Upper lobe of left lung (tissue), 6 donors: ENCODE data around the gene UBR1. TPM values are rescaled to one million over a fixed set of nuclear protein-coding genes. Genes with fewer than 3 reads are reported as not detected.
"Not testable (repeated sequence)": the region's sequence is repeated elsewhere in the genome, so short reads cannot be mapped to it uniquely, and the experiment has no call there.

ENCODE experiments used
- ATAC-seq, 2 donors: fragments of 200-7000 bp; cut with Tn5 transposase; one replicate each; pipeline ENCODE4 v1.9.1; 2022; ENCODE audit warnings: mild to moderate bottlenecking in 2 of 2, moderate library complexity in 2 of 2; ENCODE audit not compliant: low FRiP score in 2 of 2
- DNase-seq, 2 donors: peaks; one replicate each; pipeline ENCODE4 v3.0.0-alpha.2; 2019 to 2020
- H3K27ac ChIP-seq, 4 donors: fragments of 200-600 bp; sonication (generic); one replicate each; pipeline ENCODE4 v1.5.1; 2016 to 2019
- H3K27me3 ChIP-seq, 4 donors: fragments of 200-600 bp; sonication (generic); one replicate each; pipeline ENCODE4 v1.5.1; 2017 to 2019
- H3K36me3 ChIP-seq, 4 donors: fragments of 200-600 bp; sonication (generic); one replicate each; pipeline ENCODE4 v1.5.1; 2016 to 2019
- H3K4me1 ChIP-seq, 4 donors: fragments of 200-600 bp; sonication (generic); one replicate each; pipeline ENCODE4 v1.5.1; 2018 to 2019
- H3K4me3 ChIP-seq, 4 donors: fragments of 200-600 bp; sonication (generic); one replicate each; pipeline ENCODE4 v1.5.1; 2017 to 2019; ENCODE audit warnings: mild to moderate bottlenecking in 2 of 4, moderate library complexity in 1 of 4
- H3K9me3 ChIP-seq, 4 donors: fragments of 200-600 bp; sonication (generic); one replicate each; pipeline ENCODE4 v1.5.1; 2018 to 2019
- EP300 ChIP-seq, 4 donors: sonication (generic); formaldehyde crosslinking; IDR thresholded peaks; one replicate each; pipeline ENCODE4 v1.5.1; 2017; ENCODE audit warnings: antibody characterized with exemption in 4 of 4, control low read depth in 2 of 4
- POLR2A ChIP-seq, 4 donors: fragments of 450-650 bp; IDR thresholded peaks; one replicate each; pipeline ENCODE4 v1.5.1; 2016 to 2017; ENCODE audit warnings: antibody characterized with exemption in 4 of 4, mild to moderate bottlenecking in 2 of 4
- POLR2AphosphoS5 ChIP-seq, 2 donors: sonication (generic); formaldehyde crosslinking; IDR thresholded peaks; one replicate each; pipeline ENCODE4 v1.5.1; 2017; ENCODE audit warnings: antibody characterized with exemption in 2 of 2
- WGBS, 2 donors: methylation state at CpG; one replicate each; pipeline ENCODE4 v1.1.5; 2017 to 2018; 5-methylcytosine and 5-hydroxymethylcytosine counted together
- total RNA-seq, 6 donors: library from RNA; depleted of rRNA in 4 of 6; stranded (reverse); fragments of >200 nt in 4 of 6; gene quantifications; one replicate each; pipeline versions ENCODE4 v1.1.0 to v1.2.1, GENCODE V29; 2016 to 2021
- TF ChIP-seq, protein P1 (sequence below), 6 experiments: fragments of 450-650 bp in 4 of 6; fragments of 200-600 bp in 2 of 6; sonication (generic) in 2 of 6; IDR thresholded peaks; one replicate each; pipeline ENCODE4 v1.5.1; 2016 to 2019; ENCODE audit warnings: antibody characterized with exemption in 6 of 6
- donor health status: DM: no; HTN: no; CAD: no; lungs with moderate emphysema.
- donor health status: DM: no; HTN: yes; CAD: no; lungs with severe emphysema.

The UBR1 gene
- total RNA-seq, 6 donors from 2014 or later: 23.7 to 49.2 (median 27.2) TPM

- no peak overlapping the region for H3K27ac ChIP-seq
- WGBS, 2 donors: 45 to 51% methylated on average over 1 of the region's 1 CpG
- DNase-seq (no peak), ATAC-seq (no peak)
- TF ChIP-seq, protein P1, sequence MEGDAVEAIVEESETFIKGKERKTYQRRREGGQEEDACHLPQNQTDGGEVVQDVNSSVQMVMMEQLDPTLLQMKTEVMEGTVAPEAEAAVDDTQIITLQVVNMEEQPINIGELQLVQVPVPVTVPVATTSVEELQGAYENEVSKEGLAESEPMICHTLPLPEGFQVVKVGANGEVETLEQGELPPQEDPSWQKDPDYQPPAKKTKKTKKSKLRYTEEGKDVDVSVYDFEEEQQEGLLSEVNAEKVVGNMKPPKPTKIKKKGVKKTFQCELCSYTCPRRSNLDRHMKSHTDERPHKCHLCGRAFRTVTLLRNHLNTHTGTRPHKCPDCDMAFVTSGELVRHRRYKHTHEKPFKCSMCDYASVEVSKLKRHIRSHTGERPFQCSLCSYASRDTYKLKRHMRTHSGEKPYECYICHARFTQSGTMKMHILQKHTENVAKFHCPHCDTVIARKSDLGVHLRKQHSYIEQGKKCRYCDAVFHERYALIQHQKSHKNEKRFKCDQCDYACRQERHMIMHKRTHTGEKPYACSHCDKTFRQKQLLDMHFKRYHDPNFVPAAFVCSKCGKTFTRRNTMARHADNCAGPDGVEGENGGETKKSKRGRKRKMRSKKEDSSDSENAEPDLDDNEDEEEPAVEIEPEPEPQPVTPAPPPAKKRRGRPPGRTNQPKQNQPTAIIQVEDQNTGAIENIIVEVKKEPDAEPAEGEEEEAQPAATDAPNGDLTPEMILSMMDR (IDR thresholded peaks at IDR 0.05): no peak
- TF ChIP-seq POLR2A (IDR thresholded peaks at IDR 0.05): no peak
- TF ChIP-seq EP300 (IDR thresholded peaks at IDR 0.05): no peak
- TF ChIP-seq POLR2AphosphoS5 (IDR thresholded peaks at IDR 0.05): no peak
- peaks cover 15 to 91% (median 39%) of the 10 kb centered on the region in 4 donors for H3K36me3 ChIP-seq
- no peaks in the 10 kb centered on the region for H3K4me1 ChIP-seq
- no peaks in the 10 kb centered on the region for H3K27me3 ChIP-seq
- no peaks in the 10 kb centered on the region for H3K9me3 ChIP-seq
- no peak overlapping the region for H3K4me3 ChIP-seq
Observed at GRCh38 chr15:43052860-43053259, 53.0 kb downstream of the UBR1 start.

DNA sequence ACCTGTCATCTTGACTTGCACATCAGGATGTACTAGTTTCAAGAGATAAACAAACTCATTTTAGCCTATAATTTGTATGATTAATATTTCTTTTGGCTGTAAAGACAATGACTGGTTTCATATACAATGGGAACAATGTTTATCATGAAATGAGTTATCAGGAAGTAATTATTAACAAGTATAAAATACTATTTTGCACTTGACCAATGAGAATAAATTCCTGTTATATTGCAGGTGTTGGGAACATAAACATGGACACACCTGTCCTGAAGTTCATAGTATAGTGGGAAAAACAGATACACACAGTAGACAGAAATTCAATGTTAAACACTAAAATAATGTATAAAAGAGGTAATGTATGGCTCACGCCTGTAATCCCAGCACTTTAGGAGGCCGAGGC is 56.9 kb downstream of the UBR1 start:
- H3K36me3 ChIP-seq: peaks cover 4 to 92% (median 32%) of the 10 kb centered on the region in 4 donors
- 92 to 100% methylated on average over 2 of the region's 2 CpGs for WGBS, 2 donors

GRCh38 chr15:43046484-43046883 is 59.4 kb downstream of the UBR1 start:
- Histone ChIP-seq H3K9me3 (no peaks in the 10 kb centered on the region), H3K27me3 (no peaks in the 10 kb centered on the region), H3K36me3 (peaks cover 7 to 92% (median 46%) of the 10 kb centered on the region in 4 donors), H3K27ac (no peak overlapping the region), H3K4me1 (no peaks in the 10 kb centered on the region), H3K4me3 (no peak overlapping the region)
- ATAC-seq (no peak), DNase-seq (no peak)
- 97 to 99% methylated on average over 2 of the region's 2 CpGs for WGBS, 2 donors
- TF ChIP-seq EP300 (IDR thresholded peaks at IDR 0.05) (no peak), POLR2A (IDR thresholded peaks at IDR 0.05) (no peak), POLR2AphosphoS5 (IDR thresholded peaks at IDR 0.05) (no peak)
- TF ChIP-seq, protein P1 (IDR thresholded peaks at IDR 0.05): no peak

More for the DNA sequence above, 56.9 kb downstream of the UBR1 start:
- TF ChIP-seq POLR2AphosphoS5 (IDR thresholded peaks at IDR 0.05): no peak
- Histone ChIP-seq H3K27ac (no peak overlapping the region), H3K9me3 (no peaks in the 10 kb centered on the region), H3K4me3 (no peak overlapping the region), H3K27me3 (no peaks in the 10 kb centered on the region), H3K4me1 (no peaks in the 10 kb centered on the region)
- ATAC-seq (no peak), DNase-seq (no peak)

DNA sequence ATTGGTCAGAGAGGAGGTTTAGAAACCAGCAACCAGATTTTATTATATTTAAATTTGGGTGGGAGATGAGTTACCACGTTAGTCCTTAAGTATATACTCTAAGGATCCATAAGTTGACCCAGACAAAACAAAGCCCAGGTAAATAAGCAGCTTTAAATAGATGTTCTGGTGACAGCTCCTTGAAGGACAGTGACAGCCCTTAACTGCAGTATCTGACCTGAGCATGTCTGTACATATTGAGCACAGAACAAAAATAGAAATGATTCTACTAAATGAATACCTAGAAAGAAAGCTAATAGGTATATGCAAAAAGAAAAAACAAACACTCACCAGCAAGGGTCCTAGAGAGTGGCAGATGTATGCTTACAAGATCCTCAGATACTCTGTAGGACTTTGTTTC is 63.0 kb downstream of the UBR1 start:
- peaks cover 7 to 75% (median 48%) of the 10 kb centered on the region in 4 donors for H3K36me3 ChIP-seq
- H3K27ac ChIP-seq: no peak overlapping the region
- DNase-seq: no peak
- ATAC-seq: no peak
- 73 to 87% methylated on average over 1 of the region's 1 CpG for WGBS, 2 donors
- H3K27me3 ChIP-seq: no peaks in the 10 kb centered on the region
- no peaks in the 10 kb centered on the region for H3K4me1 ChIP-seq
- H3K9me3 ChIP-seq: no peaks in the 10 kb centered on the region
- TF ChIP-seq POLR2A (IDR thresholded peaks at IDR 0.05) (no peak), POLR2AphosphoS5 (IDR thresholded peaks at IDR 0.05) (no peak), EP300 (IDR thresholded peaks at IDR 0.05) (no peak)
- TF ChIP-seq, protein P1 (IDR thresholded peaks at IDR 0.05): no peak
- H3K4me3 ChIP-seq: no peak overlapping the region

DNA sequence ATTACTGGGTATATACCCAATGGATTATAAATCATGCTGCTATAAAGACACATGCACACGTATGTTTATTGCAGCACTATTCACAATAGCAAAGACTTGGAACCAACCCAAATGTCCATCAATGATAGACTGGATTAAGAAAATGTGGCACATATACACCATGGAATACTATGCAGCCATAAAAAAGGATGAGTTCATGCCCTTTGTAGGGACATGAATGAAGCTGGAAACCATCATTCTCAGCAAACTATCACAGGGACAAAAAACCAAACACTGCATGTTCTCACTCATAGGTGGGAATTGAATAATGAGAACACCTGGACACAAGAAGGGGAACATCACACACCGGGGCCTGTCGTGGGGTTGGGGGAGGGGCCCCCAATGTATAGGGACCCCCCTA is 64.8 kb downstream of the UBR1 start:
- not testable (repeated sequence) for DNase-seq, H3K27ac ChIP-seq, H3K4me1 ChIP-seq, H3K9me3 ChIP-seq, H3K4me3 ChIP-seq, ATAC-seq, H3K27me3 ChIP-seq
- 97 to 100% methylated on average over 3 of the region's 3 CpGs for WGBS, 2 donors
- peaks cover 15 to 75% (median 41%) of the 10 kb centered on the region in 4 donors for H3K36me3 ChIP-seq

DNA sequence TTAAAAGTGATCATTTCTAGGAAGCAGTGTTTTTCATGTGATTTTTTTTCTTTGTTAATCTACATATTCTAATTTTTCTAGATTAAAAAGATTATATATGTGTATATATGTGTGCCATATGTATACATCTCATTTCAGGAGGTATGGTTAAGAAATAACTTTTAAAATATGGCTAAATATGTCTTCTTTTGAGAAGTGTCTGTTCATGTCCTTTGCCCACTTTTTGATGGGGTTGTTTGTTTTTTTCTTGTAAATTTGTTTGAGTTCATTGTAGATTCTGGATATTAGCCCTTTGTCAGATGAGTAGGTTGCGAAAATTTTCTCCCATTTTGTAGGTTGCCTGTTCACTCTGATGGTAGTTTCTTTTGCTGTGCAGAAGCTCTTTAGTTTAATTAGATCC is 70.6 kb downstream of the UBR1 start:
- H3K27me3 ChIP-seq, ATAC-seq, H3K4me1 ChIP-seq, H3K9me3 ChIP-seq, H3K4me3 ChIP-seq, H3K27ac ChIP-seq, DNase-seq: not testable (repeated sequence)
- peaks cover 9 to 74% (median 23%) of the 10 kb centered on the region in 4 donors for H3K36me3 ChIP-seq
- WGBS, 2 donors: 60% methylated on average over 1 of the region's 1 CpG; no CpG with 5 or more reads in 1 of the 2 donors
